Esophagus muscularis mucosa (tissue), 4 donors: ENCODE data around the gene ZNF48. TPM values are rescaled to one million over a fixed set of nuclear protein-coding genes. Genes with fewer than 3 reads are reported as not detected.
A peak's percentile ranks its signal among the peaks of the same experiment; 100 is the strongest.
"Not testable (repeated sequence)": the region's sequence is repeated elsewhere in the genome, so short reads cannot be mapped to it uniquely, and the experiment has no call there.

Source experiments
- DNase-seq: peaks from one replicate; pipeline ENCODE4 v3.0.0-alpha.2; 2017; ENCODE audit errors: extremely low spot score
- H3K27ac ChIP-seq, 4 donors: fragments of 200-600 bp; sonication (generic); replicated peaks in 1 of 4; 1 replicate in 3 of 4; 2 replicates in 1 of 4; pipeline ENCODE4 v1.5.1; 2016 to 2019; ENCODE audit warnings: mild to moderate bottlenecking in 1 of 4
- H3K27me3 ChIP-seq, 4 donors: fragments of 200-600 bp; sonication (generic); one replicate each; pipeline versions ENCODE4 v1.5.1 to v1.6.0; 2016 to 2019
- H3K36me3 ChIP-seq, 4 donors: fragments of 200-600 bp; sonication (generic); one replicate each; pipeline ENCODE4 v1.5.1; 2016 to 2019
- H3K4me1 ChIP-seq, 4 donors: fragments of 200-600 bp; sonication (generic); one replicate each; pipeline ENCODE4 v1.5.1; 2016 to 2019
- H3K4me3 ChIP-seq, 4 donors: fragments of 200-600 bp; sonication (generic); 1 replicate in 2 of 4; 2 replicates in 2 of 4; pipeline ENCODE4 v1.5.1; 2016 to 2019; ENCODE audit warnings: mild to moderate bottlenecking in 4 of 4, moderate library complexity in 1 of 4
- H3K9me3 ChIP-seq, 4 donors: fragments of 200-600 bp; sonication (generic); 1 replicate in 3 of 4; 2 replicates in 1 of 4; pipeline ENCODE4 v1.5.1; 2016 to 2019
- CTCF ChIP-seq, 3 experiments: fragments of 200-600 bp in 2 of 3; fragments of 450-650 bp in 1 of 3; sonication (generic) in 2 of 3; IDR thresholded peaks; one replicate each; pipeline ENCODE4 v1.5.1; 2017 to 2019; ENCODE audit warnings: antibody characterized with exemption in 3 of 3, mild to moderate bottlenecking in 2 of 3, moderate library complexity in 1 of 3
- EP300 ChIP-seq: sonication (generic); formaldehyde crosslinking; IDR thresholded peaks from one replicate; pipeline ENCODE4 v1.6.1; 2017; ENCODE audit warnings: antibody characterized with exemption
- POLR2A ChIP-seq: fragments of 450-650 bp; IDR thresholded peaks from one replicate; pipeline ENCODE4 v1.6.1; 2017; ENCODE audit warnings: antibody characterized with exemption, moderate library complexity, mild to moderate bottlenecking, low read depth
- POLR2AphosphoS5 ChIP-seq, 2 donors: sonication (generic); formaldehyde crosslinking; IDR thresholded peaks; one replicate each; pipeline ENCODE4 v1.6.1; 2017; ENCODE audit warnings: antibody characterized with exemption in 2 of 2
- WGBS: methylation state at CpG from one replicate; pipeline ENCODE4 v1.1.5; 2018; 5-methylcytosine and 5-hydroxymethylcytosine counted together
- intact Hi-C: fragments of 100-400 bp; cut with DNase I; formaldehyde crosslinking; loops from one replicate; pipeline ENCODE4 v1.15.1; 2023
- total RNA-seq, 4 donors: library from RNA; depleted of rRNA; stranded (reverse); fragments of >200 nt; gene quantifications; one replicate each; pipeline versions ENCODE4 v1.1.0 to v1.2.1, GENCODE V29; 2016

Gene ZNF48
- total RNA-seq, 4 donors from 2014 or later: 8.3 to 17.6 (median 12.8) TPM

- DNase-seq: no peak
- Histone ChIP-seq H3K4me3 (no peak within 1 kb of the TSS), H3K9me3 (no peaks in the 10 kb centered on the region), H3K4me1 (peaks cover 7 to 24% (median 21%) of the 10 kb centered on the region in 4 donors), H3K27ac (peak within 1 kb of the TSS in 1 of 4 donors; percentile 8), H3K36me3 (no peaks in the 10 kb centered on the region), H3K27me3 (no peaks in the 10 kb centered on the region)
- WGBS: 71% methylated on average over 7 of the region's 12 CpGs
- intact Hi-C loops: no loop called here
- no peak for TF ChIP-seq EP300
- TF ChIP-seq POLR2A: no peak
- TF ChIP-seq POLR2AphosphoS5 (IDR thresholded peaks at IDR 0.05): no peak
Measured at GRCh38 chr16:30382111-30382881, 12.9 kb upstream of the ZNF48 start, which contains the start of gene SEPTIN1. Gene SEPTIN1, minus strand, starts transcription at chr16:30382561. Its CDS starts 19 bp downstream, at chr16:30382542.

GRCh38 chr16:30383521-30383920 lies 11.7 kb upstream of the ZNF48 start:
- H3K4me3 ChIP-seq: no peak overlapping the region
- no peak for DNase-seq
- H3K27ac ChIP-seq: no peak overlapping the region
- TF ChIP-seq CTCF (IDR thresholded peaks at IDR 0.05) (no peak), POLR2AphosphoS5 (IDR thresholded peaks at IDR 0.05) (no peak), EP300 (no peak), POLR2A (no peak)
- WGBS: 34% methylated on average over 2 of the region's 2 CpGs
- H3K27me3 ChIP-seq: no peaks in the 10 kb centered on the region
- H3K9me3 ChIP-seq: no peaks in the 10 kb centered on the region
- H3K36me3 ChIP-seq: no peaks in the 10 kb centered on the region
- H3K4me1 ChIP-seq: peaks cover 6 to 21% (median 16%) of the 10 kb centered on the region in 4 donors
- intact Hi-C loops: no loop called here

GRCh38 chr16:30394592-30395154 lies 547 bp upstream of the ZNF48 start:
- no peak for DNase-seq
- peaks cover 6 to 22% (median 16%) of the 10 kb centered on the region in 4 donors for H3K36me3 ChIP-seq
- H3K27me3 ChIP-seq: no peaks in the 10 kb centered on the region
- H3K9me3 ChIP-seq: no peaks in the 10 kb centered on the region
- H3K4me1 ChIP-seq: peaks cover 18 to 51% (median 44%) of the 10 kb centered on the region in 4 donors
- intact Hi-C loops: no loop called here
- peak overlapping the region; percentile 82 to 98 (median 91) for H3K4me3 ChIP-seq
- peak overlapping the region; percentile 86 to 90 (median 89) for H3K27ac ChIP-seq
- WGBS: 6% methylated on average over 28 of the region's 31 CpGs
- TF ChIP-seq POLR2AphosphoS5 (IDR thresholded peaks at IDR 0.05) (no peak), POLR2A (no peak), EP300 (no peak), CTCF (IDR thresholded peaks at IDR 0.05) (no peak)

- H3K27ac ChIP-seq: peak overlapping the region; percentile 86 to 90 (median 89)
- DNase-seq: no peak
- H3K4me3 ChIP-seq: peak overlapping the region; percentile 82 to 98 (median 91)
- H3K4me1 ChIP-seq: peaks cover 22 to 59% (median 54%) of the 10 kb centered on the region in 4 donors
- TF ChIP-seq EP300 (no peak), CTCF (IDR thresholded peaks at IDR 0.05) (no peak), POLR2A (no peak), POLR2AphosphoS5 (IDR thresholded peaks at IDR 0.05) (no peak)
- 20% methylated on average over 9 of the region's 13 CpGs for WGBS
- H3K36me3 ChIP-seq: peaks cover 6 to 22% (median 16%) of the 10 kb centered on the region in 4 donors
- no peaks in the 10 kb centered on the region for H3K27me3 ChIP-seq
- intact Hi-C loops: no loop called here
- H3K9me3 ChIP-seq: no peaks in the 10 kb centered on the region
Measured at GRCh38 chr16:30395992-30396585, 869 bp downstream of the ZNF48 start.

GRCh38 chr16:30396627-30397026 lies 1.4 kb downstream of the ZNF48 start:
- H3K27ac ChIP-seq, H3K27me3 ChIP-seq, H3K9me3 ChIP-seq, DNase-seq, intact Hi-C loops: not testable (repeated sequence)
- peaks cover 6 to 22% (median 16%) of the 10 kb centered on the region in 4 donors for H3K36me3 ChIP-seq
- peaks cover 24 to 61% (median 57%) of the 10 kb centered on the region in 4 donors for H3K4me1 ChIP-seq
- H3K4me3 ChIP-seq: peak overlapping the region in 1 of 4 donors; percentile 93
- 76% methylated on average over 4 of the region's 4 CpGs for WGBS
